Measurements from ENCODE around the gene LPIN2. TPM values are rescaled to one million over a fixed set of nuclear protein-coding genes. Genes with fewer than 3 reads are reported as not detected.

LPIN2 gene
- total RNA-seq, 2 donors from 2014 or later = 19.5 to 120 TPM

- TF ChIP-seq POLR2A (IDR thresholded peaks at IDR 0.05) (no peak), CTCF (IDR thresholded peaks at IDR 0.05) (no peak), POLR2AphosphoS5 (IDR thresholded peaks at IDR 0.05) (no peak)
- WGBS = 79% methylated on average over 2 of the region's 2 CpGs
- H3K36me3 ChIP-seq = no peaks in the 10 kb centered on the region
- no peak for DNase-seq (ENCODE audit: low spot score)
- peaks cover 8% of the 10 kb centered on the region for H3K4me1 ChIP-seq (replicated peaks)
- H3K4me3 ChIP-seq = no peak overlapping the region
- no peaks in the 10 kb centered on the region for H3K9me3 ChIP-seq
- no peak overlapping the region for H3K27ac ChIP-seq
- no peaks in the 10 kb centered on the region for H3K27me3 ChIP-seq (replicated peaks; ENCODE audit: insufficient read depth)
- intact Hi-C loops (cut with DNase I) = no loop called here
These were observed 18.8 kb downstream of the LPIN2 start for GRCh38 chr18:2994020-2994589.

GRCh38 chr18:2992995-2993877 is 19.7 kb downstream of the LPIN2 start:
- Histone ChIP-seq H3K36me3 (no peaks in the 10 kb centered on the region), H3K27ac (no peak overlapping the region), H3K9me3 (no peaks in the 10 kb centered on the region), H3K4me3 (no peak overlapping the region), H3K4me1 (replicated peaks) (peaks cover 8% of the 10 kb centered on the region), H3K27me3 (replicated peaks; ENCODE audit: insufficient read depth) (no peaks in the 10 kb centered on the region)
- DNase-seq (ENCODE audit: low spot score) = no peak
- TF ChIP-seq CTCF (IDR thresholded peaks at IDR 0.05) = no peak
- no peak for TF ChIP-seq POLR2A (IDR thresholded peaks at IDR 0.05)
- TF ChIP-seq POLR2AphosphoS5 (IDR thresholded peaks at IDR 0.05) = no peak
- 90% methylated on average over 6 of the region's 6 CpGs for WGBS
- intact Hi-C loops (cut with DNase I) = no loop called here

GRCh38 chr18:2990956-2991640 is 21.8 kb downstream of the LPIN2 start:
- Histone ChIP-seq H3K9me3 (no peaks in the 10 kb centered on the region), H3K4me1 (replicated peaks) (no peaks in the 10 kb centered on the region), H3K36me3 (no peaks in the 10 kb centered on the region), H3K27me3 (replicated peaks; ENCODE audit: insufficient read depth) (no peaks in the 10 kb centered on the region), H3K4me3 (no peak overlapping the region), H3K27ac (no peak overlapping the region)
- DNase-seq (ENCODE audit: low spot score) = no peak
- TF ChIP-seq POLR2AphosphoS5 (IDR thresholded peaks at IDR 0.05) = no peak
- TF ChIP-seq CTCF (IDR thresholded peaks at IDR 0.05) = no peak
- TF ChIP-seq POLR2A (IDR thresholded peaks at IDR 0.05) = no peak
- 72% methylated on average over 4 of the region's 4 CpGs for WGBS
- intact Hi-C loops (cut with DNase I) = no loop called here

GRCh38 chr18:2987876-2988790 is 24.8 kb downstream of the LPIN2 start:
- DNase-seq (ENCODE audit: low spot score) = no peak
- Histone ChIP-seq H3K4me3 (no peak overlapping the region), H3K4me1 (replicated peaks) (no peaks in the 10 kb centered on the region), H3K27me3 (replicated peaks; ENCODE audit: insufficient read depth) (no peaks in the 10 kb centered on the region), H3K9me3 (no peaks in the 10 kb centered on the region), H3K36me3 (no peaks in the 10 kb centered on the region), H3K27ac (no peak overlapping the region)
- intact Hi-C loops (cut with DNase I) = loop anchor here (10.0 kb wide), 1 partner anchor 53 kb away; no protein-coding TSS in a partner anchor
- no peak for TF ChIP-seq POLR2A (IDR thresholded peaks at IDR 0.05)
- no peak for TF ChIP-seq CTCF (IDR thresholded peaks at IDR 0.05)
- no peak for TF ChIP-seq POLR2AphosphoS5 (IDR thresholded peaks at IDR 0.05)
- 95% methylated on average over 5 of the region's 5 CpGs for WGBS
